SW480 (cell line): Measurements from ENCODE around the gene TAL1.

ENCODE experiments used
- DNase-seq: peaks from one replicate; pipeline ENCODE4 v3.0.0-alpha.2; 2016; ENCODE audit warnings: low spot score

The TAL1 gene

GRCh38 chr1:47229031-47229885, 2.8 kb downstream of the TAL1 start:
- DNase-seq: no peak

GRCh38 chr1:47228644-47229030, 3.4 kb downstream of the TAL1 start:
- no peak for DNase-seq

- DNase-seq: no peak
These were observed 4.4 kb downstream of the TAL1 start for GRCh38 chr1:47227341-47228232.

- no peak for DNase-seq
These were observed 5.2 kb downstream of the TAL1 start for GRCh38 chr1:47226839-47227215.

GRCh38 chr1:47226121-47226838, 5.7 kb downstream of the TAL1 start:
- DNase-seq: no peak

- no peak for DNase-seq
These were observed 6.5 kb downstream of the TAL1 start for GRCh38 chr1:47225430-47226100.

- no peak for DNase-seq
These were observed 7.2 kb downstream of the TAL1 start for GRCh38 chr1:47224676-47225399.

GRCh38 chr1:47223921-47224675, 7.9 kb downstream of the TAL1 start:
- no peak for DNase-seq

GRCh38 chr1:47223174-47223920, 8.7 kb downstream of the TAL1 start:
- DNase-seq: no peak

GRCh38 chr1:47222476-47222875, 9.5 kb downstream of the TAL1 start:
- DNase-seq: no peak

GRCh38 chr1:47219590-47220220, 12.3 kb downstream of the TAL1 start:
- no peak for DNase-seq

GRCh38 chr1:47219001-47219400, 13.0 kb downstream of the TAL1 start:
- no peak for DNase-seq

- no peak for DNase-seq
These were observed 15.6 kb downstream of the TAL1 start for GRCh38 chr1:47216278-47217059.

- DNase-seq: no peak
These were observed 16.3 kb downstream of the TAL1 start for GRCh38 chr1:47215713-47216112.

GRCh38 chr1:47214549-47214948, 17.5 kb downstream of the TAL1 start:
- no peak for DNase-seq

GRCh38 chr1:47213230-47213963, 18.6 kb downstream of the TAL1 start:
- DNase-seq: no peak

- DNase-seq: no peak
These were observed 19.3 kb downstream of the TAL1 start for GRCh38 chr1:47212636-47213229.
